ENCODE measurements around the gene TEX52. TPM values are rescaled to one million over a fixed set of nuclear protein-coding genes. Genes with fewer than 3 reads are reported as not detected.
A peak's percentile ranks its signal among the peaks of the same experiment; 100 is the strongest.

The TEX52 gene
- total and polyA plus RNA-seq, 2 of the 13 experiments (the other 11 are each of a cell fraction or from before 2014, with no cell fraction given), result 0.05 TPM; not detected in 1

DNA sequence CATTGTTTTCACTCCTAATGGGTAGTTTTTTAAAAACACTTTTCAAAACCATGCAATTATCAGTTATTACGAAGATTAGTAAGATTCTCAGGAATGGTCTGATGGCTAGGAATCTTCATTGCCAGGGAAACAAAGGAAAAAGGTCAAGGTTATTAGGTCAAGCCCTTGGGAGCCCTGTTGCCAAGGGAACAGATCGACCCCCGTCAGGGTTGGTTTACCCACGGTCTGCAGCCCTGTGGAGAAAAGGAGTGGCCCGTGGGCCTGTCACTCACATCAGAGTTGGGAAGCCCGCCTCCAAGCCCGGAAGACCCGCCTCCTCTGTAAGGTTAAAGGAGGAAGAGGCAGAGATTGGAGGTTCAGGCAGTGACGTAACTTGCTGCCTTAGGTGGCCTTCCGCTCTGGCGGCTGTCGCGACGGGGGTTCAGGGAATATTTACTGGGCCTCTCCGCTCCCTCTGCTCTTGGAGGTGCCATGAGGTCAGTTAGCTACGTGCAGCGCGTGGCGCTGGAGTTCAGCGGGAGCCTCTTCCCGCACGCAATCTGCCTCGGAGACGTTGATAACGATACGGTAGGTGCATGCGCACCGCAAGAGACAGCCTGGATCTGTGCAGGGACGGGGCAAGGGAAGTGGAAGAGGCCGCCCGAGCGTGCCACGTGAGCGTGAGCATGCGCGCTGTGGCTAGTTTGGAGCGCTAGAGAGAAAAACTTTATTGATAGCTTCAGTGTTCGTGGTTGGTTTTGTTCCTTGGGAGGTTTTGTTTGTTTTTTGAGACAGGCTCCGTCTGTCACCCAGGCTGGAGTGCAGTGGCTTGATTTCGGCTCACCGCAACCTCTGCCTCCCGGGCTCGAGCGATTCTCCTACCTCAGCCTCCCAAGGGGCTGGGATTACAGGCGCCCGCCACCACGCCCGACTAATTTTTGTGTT lies 44.3 kb downstream of the TEX52 start, which contains the start of gene ITFG2 (continued):
- peak; percentile 54; the same call in 1 of the 2 replicates for TF ChIP-seq ZNF121 (CRISPR knock-in tag; IDR thresholded peaks at IDR 0.05)
- peak; percentile 90 for TF ChIP-seq NFYC (CRISPR knock-in tag; IDR thresholded peaks at IDR 0.05)
- no peak for TF ChIP-seq ZNF713 (CRISPR knock-in tag; IDR thresholded peaks at IDR 0.05)
- TF ChIP-seq, protein P1, sequence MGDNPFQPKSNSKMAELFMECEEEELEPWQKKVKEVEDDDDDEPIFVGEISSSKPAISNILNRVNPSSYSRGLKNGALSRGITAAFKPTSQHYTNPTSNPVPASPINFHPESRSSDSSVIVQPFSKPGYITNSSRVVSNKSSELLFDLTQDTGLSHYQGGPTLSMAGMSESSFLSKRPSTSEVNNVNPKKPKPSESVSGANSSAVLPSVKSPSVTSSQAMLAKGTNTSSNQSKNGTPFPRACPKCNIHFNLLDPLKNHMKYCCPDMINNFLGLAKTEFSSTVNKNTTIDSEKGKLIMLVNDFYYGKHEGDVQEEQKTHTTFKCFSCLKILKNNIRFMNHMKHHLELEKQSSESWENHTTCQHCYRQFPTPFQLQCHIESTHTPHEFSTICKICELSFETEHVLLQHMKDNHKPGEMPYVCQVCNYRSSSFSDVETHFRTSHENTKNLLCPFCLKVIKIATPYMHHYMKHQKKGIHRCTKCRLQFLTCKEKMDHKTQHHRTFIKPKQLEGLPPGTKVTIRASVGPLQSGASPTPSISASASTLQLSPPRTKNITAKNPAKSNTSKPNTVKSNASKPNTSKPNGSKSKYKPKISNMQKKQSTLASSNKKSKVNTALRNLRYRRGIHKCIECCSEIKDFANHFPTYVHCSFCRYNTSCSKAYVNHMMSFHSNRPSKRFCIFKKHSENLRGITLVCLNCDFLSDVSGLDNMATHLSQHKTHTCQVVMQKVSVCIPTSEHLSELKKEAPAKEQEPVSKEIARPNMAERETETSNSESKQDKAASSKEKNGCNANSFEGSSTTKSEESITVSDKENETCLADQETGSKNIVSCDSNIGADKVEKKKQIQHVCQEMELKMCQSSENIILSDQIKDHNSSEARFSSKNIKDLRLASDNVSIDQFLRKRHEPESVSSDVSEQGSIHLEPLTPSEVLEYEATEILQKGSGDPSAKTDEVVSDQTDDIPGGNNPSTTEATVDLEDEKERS (CRISPR knock-in tag; IDR thresholded peaks at IDR 0.05), result peak; percentile 95
- TF ChIP-seq HMGA1 (CRISPR knock-in tag; conservative IDR thresholded peaks at IDR 0.05), result no peak
- TF ChIP-seq HNF4A (CRISPR knock-in tag; IDR thresholded peaks at IDR 0.05), result peak; percentile 35
- TF ChIP-seq ZBTB20 (CRISPR knock-in tag; IDR thresholded peaks at IDR 0.05; ENCODE audit: borderline replicate concordance, low read depth), result peak; percentile 89; the same call in 1 of the 2 replicates
- peak; percentile 88; the same call in 1 of the 2 replicates for TF ChIP-seq KDM3A (CRISPR knock-in tag; IDR thresholded peaks at IDR 0.05; ENCODE audit: low read depth)
- peak; percentile 93 for TF ChIP-seq ZNF605 (CRISPR knock-in tag; IDR thresholded peaks at IDR 0.05)
- TF ChIP-seq, protein P2, sequence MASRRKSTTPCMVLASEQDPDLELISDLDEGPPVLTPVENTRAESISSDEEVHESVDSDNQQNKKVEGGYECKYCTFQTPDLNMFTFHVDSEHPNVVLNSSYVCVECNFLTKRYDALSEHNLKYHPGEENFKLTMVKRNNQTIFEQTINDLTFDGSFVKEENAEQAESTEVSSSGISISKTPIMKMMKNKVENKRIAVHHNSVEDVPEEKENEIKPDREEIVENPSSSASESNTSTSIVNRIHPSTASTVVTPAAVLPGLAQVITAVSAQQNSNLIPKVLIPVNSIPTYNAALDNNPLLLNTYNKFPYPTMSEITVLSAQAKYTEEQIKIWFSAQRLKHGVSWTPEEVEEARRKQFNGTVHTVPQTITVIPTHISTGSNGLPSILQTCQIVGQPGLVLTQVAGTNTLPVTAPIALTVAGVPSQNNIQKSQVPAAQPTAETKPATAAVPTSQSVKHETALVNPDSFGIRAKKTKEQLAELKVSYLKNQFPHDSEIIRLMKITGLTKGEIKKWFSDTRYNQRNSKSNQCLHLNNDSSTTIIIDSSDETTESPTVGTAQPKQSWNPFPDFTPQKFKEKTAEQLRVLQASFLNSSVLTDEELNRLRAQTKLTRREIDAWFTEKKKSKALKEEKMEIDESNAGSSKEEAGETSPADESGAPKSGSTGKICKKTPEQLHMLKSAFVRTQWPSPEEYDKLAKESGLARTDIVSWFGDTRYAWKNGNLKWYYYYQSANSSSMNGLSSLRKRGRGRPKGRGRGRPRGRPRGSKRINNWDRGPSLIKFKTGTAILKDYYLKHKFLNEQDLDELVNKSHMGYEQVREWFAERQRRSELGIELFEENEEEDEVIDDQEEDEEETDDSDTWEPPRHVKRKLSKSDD (CRISPR knock-in tag; IDR thresholded peaks at IDR 0.05; ENCODE audit: low read depth), result no peak
- peak; percentile 63; the same call in 1 of the 2 replicates for TF ChIP-seq CBFB (CRISPR knock-in tag; IDR thresholded peaks at IDR 0.05)
- TF ChIP-seq, protein P3, sequence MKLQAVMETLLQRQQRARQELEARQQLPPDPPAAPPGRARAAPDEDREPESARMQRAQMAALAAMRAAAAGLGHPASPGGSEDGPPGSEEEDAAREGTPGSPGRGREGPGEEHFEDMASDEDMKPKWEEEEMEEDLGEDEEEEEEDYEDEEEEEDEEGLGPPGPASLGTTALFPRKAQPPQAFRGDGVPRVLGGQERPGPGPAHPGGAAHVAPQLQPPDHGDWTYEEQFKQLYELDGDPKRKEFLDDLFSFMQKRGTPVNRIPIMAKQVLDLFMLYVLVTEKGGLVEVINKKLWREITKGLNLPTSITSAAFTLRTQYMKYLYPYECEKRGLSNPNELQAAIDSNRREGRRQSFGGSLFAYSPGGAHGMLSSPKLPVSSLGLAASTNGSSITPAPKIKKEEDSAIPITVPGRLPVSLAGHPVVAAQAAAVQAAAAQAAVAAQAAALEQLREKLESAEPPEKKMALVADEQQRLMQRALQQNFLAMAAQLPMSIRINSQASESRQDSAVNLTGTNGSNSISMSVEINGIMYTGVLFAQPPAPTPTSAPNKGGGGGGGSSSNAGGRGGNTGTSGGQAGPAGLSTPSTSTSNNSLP (IDR thresholded peaks at IDR 0.05; ENCODE audit: low read depth, low read length), result no peak
- TF ChIP-seq ZNF598 (CRISPR knock-in tag; IDR thresholded peaks at IDR 0.05; ENCODE audit: borderline replicate concordance), result peak; percentile 96; the same call in 1 of the 2 replicates
- TF ChIP-seq PHF5A (CRISPR knock-in tag; IDR thresholded peaks at IDR 0.05; ENCODE audit: low read depth, unreplicated experiment), result no peak
- TF ChIP-seq, protein P4, sequence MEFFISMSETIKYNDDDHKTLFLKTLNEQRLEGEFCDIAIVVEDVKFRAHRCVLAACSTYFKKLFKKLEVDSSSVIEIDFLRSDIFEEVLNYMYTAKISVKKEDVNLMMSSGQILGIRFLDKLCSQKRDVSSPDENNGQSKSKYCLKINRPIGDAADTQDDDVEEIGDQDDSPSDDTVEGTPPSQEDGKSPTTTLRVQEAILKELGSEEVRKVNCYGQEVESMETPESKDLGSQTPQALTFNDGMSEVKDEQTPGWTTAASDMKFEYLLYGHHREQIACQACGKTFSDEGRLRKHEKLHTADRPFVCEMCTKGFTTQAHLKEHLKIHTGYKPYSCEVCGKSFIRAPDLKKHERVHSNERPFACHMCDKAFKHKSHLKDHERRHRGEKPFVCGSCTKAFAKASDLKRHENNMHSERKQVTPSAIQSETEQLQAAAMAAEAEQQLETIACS (CRISPR knock-in tag; IDR thresholded peaks at IDR 0.05), result 0 out of 2 replicates have a peak, but pooled peaks have one; percentile 27
- TF ChIP-seq ZNF510 (CRISPR knock-in tag; IDR thresholded peaks at IDR 0.05; ENCODE audit: low read depth), result peak; percentile 92
- TF ChIP-seq HNRNPH1 (optimal IDR thresholded peaks at IDR 0.05; ENCODE audit: low read depth, low read length), result no peak
- peak; percentile 43; the same call in 1 of the 2 replicates for TF ChIP-seq ZNF746 (CRISPR knock-in tag; IDR thresholded peaks at IDR 0.05)
- no peak for TF ChIP-seq ZNF468 (CRISPR knock-in tag; IDR thresholded peaks at IDR 0.05)
- peak; percentile 35 for TF ChIP-seq CEBPG (CRISPR knock-in tag; IDR thresholded peaks at IDR 0.05)

Measured in HepG2 (cell line).